ENCODE measurements around the gene ZNF536. TPM values are rescaled to one million over a fixed set of nuclear protein-coding genes. Genes with fewer than 3 reads are reported as not detected.

Gene ZNF536
- total RNA-seq, 3 donors from 2014 or later, result 1.3 to 7.3 (median 1.3) TPM

GRCh38 chr19:30504272-30504671 lies 132.1 kb downstream of the ZNF536 start:
- no peaks in the 10 kb centered on the region for H3K4me1 ChIP-seq (ENCODE audit: low read depth)
- intact Hi-C loops (cut with DNase I, micrococcal nuclease), result no loop called here
- H3K9me3 ChIP-seq, result no peaks in the 10 kb centered on the region
- TF ChIP-seq CTCF (IDR thresholded peaks at IDR 0.05), result no peak
- DNase-seq (no peak), ATAC-seq (no peak)
- no peaks in the 10 kb centered on the region for H3K36me3 ChIP-seq (ENCODE audit: low read depth)
- H3K4me3 ChIP-seq, result no peak overlapping the region

GRCh38 chr19:30512176-30513081 lies 140.2 kb downstream of the ZNF536 start:
- Histone ChIP-seq H3K4me3 (no peak overlapping the region), H3K4me1 (ENCODE audit: low read depth) (no peaks in the 10 kb centered on the region), H3K9me3 (no peaks in the 10 kb centered on the region), H3K36me3 (ENCODE audit: low read depth) (no peaks in the 10 kb centered on the region)
- intact Hi-C loops (cut with DNase I, micrococcal nuclease), result no loop called here
- no peak for DNase-seq
- TF ChIP-seq CTCF (IDR thresholded peaks at IDR 0.05), result no peak
- no peak for ATAC-seq

- H3K4me1 ChIP-seq (ENCODE audit: low read depth), result no peaks in the 10 kb centered on the region
- H3K4me3 ChIP-seq, result no peak overlapping the region
- intact Hi-C loops (cut with DNase I, micrococcal nuclease), result no loop called here
- no peak for TF ChIP-seq CTCF (IDR thresholded peaks at IDR 0.05)
- H3K36me3 ChIP-seq (ENCODE audit: low read depth), result no peaks in the 10 kb centered on the region
- H3K9me3 ChIP-seq, result no peaks in the 10 kb centered on the region
- DNase-seq (no peak), ATAC-seq (no peak)
These were observed 140.9 kb downstream of the ZNF536 start for GRCh38 chr19:30513082-30513411.

GRCh38 chr19:30516111-30516510 lies 143.9 kb downstream of the ZNF536 start:
- H3K9me3 ChIP-seq, result no peaks in the 10 kb centered on the region
- no peaks in the 10 kb centered on the region for H3K36me3 ChIP-seq (ENCODE audit: low read depth)
- intact Hi-C loops (cut with DNase I, micrococcal nuclease), result no loop called here
- ATAC-seq, result no peak
- DNase-seq, result no peak
- no peak for TF ChIP-seq CTCF (IDR thresholded peaks at IDR 0.05)
- H3K4me1 ChIP-seq (ENCODE audit: low read depth), result no peaks in the 10 kb centered on the region
- no peak overlapping the region for H3K4me3 ChIP-seq

GRCh38 chr19:30516531-30516930 lies 144.3 kb downstream of the ZNF536 start:
- Histone ChIP-seq H3K4me1 (ENCODE audit: low read depth) (no peaks in the 10 kb centered on the region), H3K9me3 (no peaks in the 10 kb centered on the region), H3K36me3 (ENCODE audit: low read depth) (no peaks in the 10 kb centered on the region), H3K4me3 (no peak overlapping the region)
- no peak for TF ChIP-seq CTCF (IDR thresholded peaks at IDR 0.05)
- ATAC-seq, result no peak
- intact Hi-C loops (cut with DNase I, micrococcal nuclease), result no loop called here
- no peak for DNase-seq

Measured in mucosa of descending colon (tissue), 3 donors.